RWPE2 (cell line): Measurements from ENCODE around the gene ANKS3.
A peak's percentile ranks its signal among the peaks of the same experiment; 100 is the strongest.

Experiments used
- ATAC-seq: fragments of 200-7000 bp; cut with Tn5 transposase; 3 replicates; pipeline ENCODE4 v1.9.1; 2021; ENCODE audit warnings: low read depth
- DNase-seq: peaks from one replicate; pipeline ENCODE4 v3.0.0-alpha.2; 2020; ENCODE audit warnings: low spot score
- H3K27ac ChIP-seq: fragments of 450-650 bp; 2 replicates; pipeline ENCODE4 v1.5.1; 2017; ENCODE audit warnings: mild to moderate bottlenecking; ENCODE audit not compliant: poor library complexity, severe bottlenecking
- H3K27me3 ChIP-seq: fragments of 250-450 bp; sonication (Bioruptor Pico); 2 replicates; pipeline ENCODE4 v1.5.1; 2021; ENCODE audit warnings: mild to moderate bottlenecking, moderate library complexity; ENCODE audit not compliant: insufficient read depth, poor library complexity, severe bottlenecking
- H3K36me3 ChIP-seq: fragments of 250-450 bp; sonication (Bioruptor Pico); 2 replicates; pipeline ENCODE4 v1.5.1; 2020; ENCODE audit warnings: low read depth, mild to moderate bottlenecking, moderate library complexity
- H3K4me1 ChIP-seq: fragments of 250-450 bp; sonication (Bioruptor Pico); 2 replicates; pipeline ENCODE4 v1.5.1; 2021; ENCODE audit warnings: mild to moderate bottlenecking, moderate library complexity; ENCODE audit not compliant: insufficient read depth, poor library complexity, severe bottlenecking
- H3K4me3 ChIP-seq: fragments of 250-450 bp; sonication (Bioruptor Pico); 2 replicates; pipeline ENCODE4 v1.5.1; 2021; ENCODE audit warnings: mild to moderate bottlenecking, moderate library complexity; ENCODE audit not compliant: severe bottlenecking
- H3K9me3 ChIP-seq: fragments of 250-450 bp; sonication (Bioruptor Pico); 2 replicates; pipeline ENCODE4 v1.5.1; 2021; ENCODE audit warnings: mild to moderate bottlenecking, moderate library complexity; ENCODE audit not compliant: severe bottlenecking
- TF ChIP-seq, protein P1 (sequence below): fragments of 450-650 bp; IDR thresholded peaks from one replicate; pipeline ENCODE4 v1.5.1; 2017; ENCODE audit warnings: mild to moderate bottlenecking, moderate library complexity; ENCODE audit not compliant: poor library complexity, severe bottlenecking

Gene ANKS3

DNA sequence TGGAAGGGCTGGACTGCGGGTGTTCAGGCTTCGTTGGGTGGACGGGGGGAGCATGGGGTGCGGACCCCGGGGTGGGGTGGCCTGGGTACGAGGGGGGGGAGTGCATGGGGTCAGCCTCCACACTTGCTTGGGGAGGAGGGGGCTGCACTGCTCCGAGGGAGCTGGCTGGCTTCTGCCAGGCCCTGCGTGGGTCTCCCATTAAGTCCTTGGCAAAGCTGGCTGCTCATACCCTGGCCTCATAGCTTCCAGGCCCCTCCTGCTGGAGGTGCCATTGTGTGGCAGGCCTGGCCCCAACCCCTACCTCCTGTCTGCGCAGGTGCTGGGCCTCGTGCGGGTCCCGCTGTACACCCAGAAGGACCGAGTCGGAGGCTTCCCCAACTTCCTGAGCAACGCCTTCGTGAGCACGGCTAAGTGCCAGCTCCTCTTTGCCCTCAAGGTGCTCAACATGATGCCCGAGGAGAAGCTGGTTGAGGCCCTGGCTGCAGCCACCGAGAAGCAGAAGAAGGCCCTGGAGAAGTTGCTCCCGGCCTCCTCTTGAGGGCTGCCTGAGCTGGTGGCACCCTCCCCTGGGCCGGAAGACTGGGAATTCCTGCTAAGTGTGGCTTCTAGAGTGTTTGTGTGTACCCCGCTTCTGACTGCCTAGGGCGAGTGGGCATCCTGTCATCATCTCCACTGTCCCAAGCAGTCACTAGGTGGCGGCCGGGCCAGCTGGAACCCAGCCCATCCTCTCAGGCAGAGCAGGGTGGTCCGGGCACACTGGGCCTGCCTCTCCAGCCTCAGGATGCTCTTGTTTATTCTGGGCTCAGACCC is 39.2 kb downstream of the ANKS3 start:
- Histone ChIP-seq H3K9me3 (no peaks in the 10 kb centered on the region), H3K36me3 (peaks cover 18% of the 10 kb centered on the region), H3K27ac (peak overlapping the region; percentile 40), H3K4me1 (no peaks in the 10 kb centered on the region), H3K27me3 (no peaks in the 10 kb centered on the region), H3K4me3 (peak overlapping the region; percentile 68)
- DNase-seq (peak; percentile 60), ATAC-seq (no peak)
- TF ChIP-seq, protein P1, sequence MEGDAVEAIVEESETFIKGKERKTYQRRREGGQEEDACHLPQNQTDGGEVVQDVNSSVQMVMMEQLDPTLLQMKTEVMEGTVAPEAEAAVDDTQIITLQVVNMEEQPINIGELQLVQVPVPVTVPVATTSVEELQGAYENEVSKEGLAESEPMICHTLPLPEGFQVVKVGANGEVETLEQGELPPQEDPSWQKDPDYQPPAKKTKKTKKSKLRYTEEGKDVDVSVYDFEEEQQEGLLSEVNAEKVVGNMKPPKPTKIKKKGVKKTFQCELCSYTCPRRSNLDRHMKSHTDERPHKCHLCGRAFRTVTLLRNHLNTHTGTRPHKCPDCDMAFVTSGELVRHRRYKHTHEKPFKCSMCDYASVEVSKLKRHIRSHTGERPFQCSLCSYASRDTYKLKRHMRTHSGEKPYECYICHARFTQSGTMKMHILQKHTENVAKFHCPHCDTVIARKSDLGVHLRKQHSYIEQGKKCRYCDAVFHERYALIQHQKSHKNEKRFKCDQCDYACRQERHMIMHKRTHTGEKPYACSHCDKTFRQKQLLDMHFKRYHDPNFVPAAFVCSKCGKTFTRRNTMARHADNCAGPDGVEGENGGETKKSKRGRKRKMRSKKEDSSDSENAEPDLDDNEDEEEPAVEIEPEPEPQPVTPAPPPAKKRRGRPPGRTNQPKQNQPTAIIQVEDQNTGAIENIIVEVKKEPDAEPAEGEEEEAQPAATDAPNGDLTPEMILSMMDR: no peak

DNA sequence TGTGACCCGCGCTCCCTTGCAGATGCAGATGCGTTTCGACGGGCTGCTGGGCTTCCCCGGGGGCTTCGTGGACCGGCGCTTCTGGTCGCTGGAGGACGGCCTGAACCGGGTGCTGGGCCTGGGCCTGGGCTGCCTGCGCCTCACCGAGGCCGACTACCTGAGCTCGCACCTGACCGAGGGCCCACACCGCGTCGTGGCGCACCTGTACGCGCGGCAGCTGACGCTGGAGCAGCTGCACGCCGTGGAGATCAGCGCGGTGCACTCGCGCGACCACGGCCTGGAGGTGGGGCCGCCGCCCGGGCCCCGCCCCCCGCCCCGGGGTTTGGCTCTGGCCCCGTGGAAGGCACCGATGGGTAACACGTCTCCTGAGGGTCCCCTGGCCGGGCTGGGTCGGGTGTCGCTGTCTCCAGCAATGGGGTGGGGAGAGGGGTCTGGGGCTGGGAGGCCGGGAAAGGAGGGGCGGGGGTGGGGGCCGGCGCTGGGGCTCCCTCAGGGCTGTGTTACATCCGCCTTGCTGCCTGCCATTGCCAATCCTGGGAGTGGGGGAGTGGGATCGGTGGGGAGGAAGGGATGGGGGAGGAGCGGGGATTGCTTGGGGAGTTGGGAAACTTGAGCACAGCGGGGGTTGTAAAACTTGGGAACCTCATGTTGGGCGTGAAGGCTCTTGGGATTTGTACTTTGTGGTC is 40.0 kb downstream of the ANKS3 start:
- H3K27me3 ChIP-seq: no peaks in the 10 kb centered on the region
- ATAC-seq: peak; percentile 7; the same call in 2 of the 3 replicates
- peak overlapping the region; percentile 40 for H3K27ac ChIP-seq
- H3K4me1 ChIP-seq: no peaks in the 10 kb centered on the region
- H3K9me3 ChIP-seq: no peaks in the 10 kb centered on the region
- H3K36me3 ChIP-seq: peaks cover 10% of the 10 kb centered on the region; the same call in 1 of the 2 replicates
- peak overlapping the region; percentile 68 for H3K4me3 ChIP-seq
- DNase-seq: peak; percentile 61
- TF ChIP-seq, protein P1: no peak

DNA sequence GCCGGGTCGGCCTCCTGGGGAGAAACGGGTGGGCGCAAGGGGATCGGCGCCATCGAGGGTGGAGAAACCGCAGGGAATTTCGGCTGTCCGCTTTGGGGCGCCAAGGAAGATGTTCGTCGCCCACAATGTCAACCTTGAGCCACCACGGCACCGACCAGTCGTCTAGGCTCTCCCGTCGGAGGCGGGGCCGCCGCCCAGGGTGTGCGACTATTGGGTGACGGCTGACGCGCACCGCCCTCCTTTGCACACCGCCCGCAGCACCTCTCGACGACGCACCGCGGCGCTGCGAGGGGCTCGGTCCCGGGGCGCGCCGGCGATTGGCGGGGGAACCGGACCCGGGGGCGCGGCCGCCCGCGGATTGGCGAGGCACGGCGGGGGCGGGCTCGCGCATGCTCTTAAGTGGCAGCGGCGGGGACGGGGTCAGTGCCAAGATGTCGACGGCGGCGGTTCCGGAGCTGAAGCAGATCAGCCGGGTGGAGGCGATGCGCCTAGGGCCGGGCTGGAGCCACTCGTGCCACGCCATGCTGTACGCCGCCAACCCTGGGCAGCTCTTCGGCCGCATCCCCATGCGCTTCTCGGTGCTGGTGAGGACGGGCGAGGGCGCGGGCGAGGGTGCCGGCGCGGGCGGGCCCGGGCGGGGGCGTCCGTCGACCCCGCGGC is 40.6 kb downstream of the ANKS3 start, which contains the start of gene NUDT16L1:
Gene NUDT16L1 (plus strand): TSS at position 267 of the 660 bp plus-strand sequence. CDS start 165 bp downstream, at position 432.
- Histone ChIP-seq H3K4me1 (no peaks in the 10 kb centered on the region), H3K36me3 (peaks cover 10% of the 10 kb centered on the region; the same call in 1 of the 2 replicates), H3K9me3 (no peaks in the 10 kb centered on the region), H3K27me3 (no peaks in the 10 kb centered on the region), H3K4me3 (peak within 1 kb of the TSS; percentile 68), H3K27ac (peak within 1 kb of the TSS; percentile 40)
- peak; percentile 91 for ATAC-seq
- peak; percentile 95 for DNase-seq
- TF ChIP-seq, protein P1: no peak

- no peaks in the 10 kb centered on the region for H3K4me1 ChIP-seq
- TF ChIP-seq, protein P1: no peak
- peak overlapping the region; percentile 68 for H3K4me3 ChIP-seq
- ATAC-seq: peak; percentile 15
- peaks cover 9% of the 10 kb centered on the region; the same call in 1 of the 2 replicates for H3K36me3 ChIP-seq
- H3K27me3 ChIP-seq: no peaks in the 10 kb centered on the region
- no peak overlapping the region for H3K27ac ChIP-seq
- H3K9me3 ChIP-seq: no peaks in the 10 kb centered on the region
- DNase-seq: peak; percentile 56
Measured at GRCh38 chr16:4692460-4693295, 41.4 kb downstream of the ANKS3 start.
